ENCODE measurements around the gene EPHB2.
A peak's percentile ranks its signal among the peaks of the same experiment; 100 is the strongest.
"Not testable (repeated sequence)": the region's sequence is repeated elsewhere in the genome, so short reads cannot be mapped to it uniquely, and the experiment has no call there.

Gene EPHB2

GRCh38 chr1:22824466-22824865, 113.8 kb downstream of the EPHB2 start:
- no peak for DNase-seq

GRCh38 chr1:22824975-22825374, 114.3 kb downstream of the EPHB2 start:
- no peak for DNase-seq

DNA sequence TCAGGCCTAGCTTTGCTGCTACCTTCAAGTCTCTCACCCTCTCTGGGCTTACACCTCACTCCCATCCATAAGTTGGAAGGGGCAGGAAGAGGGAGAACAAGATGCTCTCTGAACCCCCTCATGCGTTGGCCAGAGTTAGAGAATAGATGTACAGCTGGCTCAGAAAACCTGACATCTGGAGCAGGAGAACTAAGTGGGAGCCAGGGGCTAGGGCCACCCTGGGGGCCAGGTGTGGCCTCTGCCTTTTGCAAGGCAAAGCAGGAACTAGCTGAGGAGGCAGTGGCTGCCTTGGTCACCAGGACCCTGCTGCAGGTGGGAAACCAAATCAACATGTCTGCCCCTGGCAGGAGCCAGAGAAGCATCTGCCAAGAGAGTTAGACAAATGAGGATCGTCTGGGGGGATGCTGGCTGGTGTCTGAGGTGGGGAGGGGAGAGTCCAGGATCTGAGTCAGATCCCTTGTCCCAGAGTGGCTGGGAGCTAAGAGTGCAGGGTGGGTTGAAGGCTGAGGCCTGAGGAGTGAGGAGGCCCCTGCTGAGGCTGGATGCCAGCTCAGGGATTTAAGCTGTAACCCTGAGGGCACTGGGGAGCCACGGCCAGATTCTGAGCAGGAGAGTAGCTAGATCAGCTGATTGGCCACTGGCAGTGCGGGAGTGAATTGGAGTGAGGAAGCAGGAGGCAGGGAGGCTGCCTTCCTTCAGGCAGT, 115.0 kb downstream of the EPHB2 start:
- no peak for DNase-seq

- no peak for DNase-seq
Measured at GRCh38 chr1:22826604-22827580, 116.3 kb downstream of the EPHB2 start.

- no peak for DNase-seq
Measured at GRCh38 chr1:22827666-22828483, 117.2 kb downstream of the EPHB2 start.

DNA sequence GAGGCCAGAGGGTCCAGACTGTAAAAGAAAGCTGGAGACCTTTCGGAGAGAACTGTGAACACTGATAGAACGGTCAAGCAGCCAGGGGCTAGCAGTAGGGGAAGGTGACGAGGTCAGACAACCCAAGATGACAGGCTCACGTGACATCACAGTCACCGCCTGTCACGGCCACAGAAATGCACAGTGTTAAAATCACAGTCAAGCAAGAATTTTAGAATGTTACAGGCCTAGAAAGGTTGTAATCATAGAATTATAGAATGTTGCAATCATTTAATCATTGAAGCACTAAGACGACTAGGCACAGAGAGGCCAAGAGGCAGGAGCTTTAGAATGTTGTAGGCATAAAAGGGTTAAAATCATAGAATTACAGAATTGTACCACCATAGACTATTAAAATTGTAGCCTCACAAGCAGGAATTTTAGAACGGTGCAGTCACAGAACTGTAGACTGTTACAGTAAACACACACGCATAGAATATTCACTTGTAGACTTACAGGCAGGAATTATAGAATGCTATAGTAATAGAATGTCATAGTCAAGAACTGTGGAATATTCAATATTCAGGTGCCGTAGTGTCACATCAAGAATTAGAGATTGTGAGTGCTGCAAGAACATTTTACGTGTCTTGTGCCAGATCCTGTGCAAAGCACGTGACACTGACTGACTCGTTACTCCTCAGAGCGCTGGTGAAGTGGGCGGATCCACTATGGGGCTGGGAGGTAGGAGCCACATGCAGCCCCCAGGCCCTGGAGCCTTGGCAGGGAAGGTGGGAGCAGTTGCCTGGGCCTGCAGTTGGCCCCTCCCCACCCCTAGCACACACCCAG, 118.1 kb downstream of the EPHB2 start:
- no peak for DNase-seq

DNA sequence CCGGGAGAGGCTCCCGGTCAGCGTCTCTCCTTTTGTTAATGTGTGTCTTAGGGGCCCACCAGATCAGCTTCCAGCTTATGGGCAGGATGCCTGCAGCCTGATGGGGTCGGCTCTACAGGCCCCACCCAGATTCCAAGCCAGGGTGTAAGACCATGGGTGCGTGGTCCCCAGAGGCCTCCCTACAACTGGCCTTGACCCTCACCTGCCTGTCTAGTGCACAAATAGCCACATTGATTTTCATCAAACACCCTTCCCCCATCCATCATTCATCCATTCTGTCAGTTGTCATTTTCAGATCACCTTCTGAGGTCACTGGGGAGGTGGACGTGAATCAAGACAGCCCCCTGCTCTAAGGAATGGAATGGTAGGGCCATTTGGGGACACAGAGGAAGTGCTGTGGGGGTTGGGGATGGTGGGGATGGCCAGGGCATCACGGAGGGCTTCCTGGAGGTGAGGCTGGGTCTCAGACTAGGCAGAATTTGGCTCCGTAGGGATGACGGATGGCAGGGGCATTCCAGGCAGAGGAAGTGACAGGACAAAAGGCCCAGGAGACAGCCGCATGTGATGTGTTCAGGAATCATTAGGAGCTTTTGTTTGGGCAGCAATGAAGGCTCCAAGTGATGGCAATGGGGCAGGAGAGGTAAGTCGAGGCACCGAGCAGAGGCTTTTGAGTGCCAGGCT, 118.8 kb downstream of the EPHB2 start:
- DNase-seq, result no peak

- DNase-seq, result no peak
Measured at GRCh38 chr1:22830041-22830566, 119.5 kb downstream of the EPHB2 start.

DNA sequence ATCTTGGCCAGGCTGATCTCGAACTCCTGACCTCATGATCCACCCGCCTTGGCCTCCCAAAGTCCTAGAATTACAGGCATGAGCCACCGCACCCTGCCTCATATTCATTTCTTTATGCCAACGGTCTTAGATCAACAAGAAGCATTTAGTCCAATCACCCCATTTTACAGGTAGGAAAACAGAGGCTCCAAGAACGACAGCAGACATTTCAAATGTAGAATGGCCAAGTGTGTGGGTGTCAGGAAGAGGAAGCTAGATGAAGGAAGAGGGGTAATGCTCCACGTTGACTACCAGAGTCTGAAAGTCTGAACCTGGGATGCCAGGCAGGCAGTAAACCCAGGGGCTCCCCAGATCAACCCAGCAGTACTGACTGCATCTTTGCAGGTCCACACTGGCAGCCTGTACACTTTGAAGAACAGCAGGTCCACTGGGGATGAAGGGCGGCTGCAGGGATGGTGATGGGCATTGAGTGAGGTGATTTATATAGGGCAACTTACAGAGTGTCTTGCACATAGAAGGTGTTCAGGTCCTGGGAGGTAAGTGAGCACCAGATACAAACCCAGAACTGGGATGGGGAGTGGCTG, 120.2 kb downstream of the EPHB2 start:
- no peak for DNase-seq

- peak; percentile 28 for DNase-seq
Measured at GRCh38 chr1:22831729-22832413, 121.2 kb downstream of the EPHB2 start.

- no peak for DNase-seq
Measured at GRCh38 chr1:22832414-22832786, 121.8 kb downstream of the EPHB2 start.

DNA sequence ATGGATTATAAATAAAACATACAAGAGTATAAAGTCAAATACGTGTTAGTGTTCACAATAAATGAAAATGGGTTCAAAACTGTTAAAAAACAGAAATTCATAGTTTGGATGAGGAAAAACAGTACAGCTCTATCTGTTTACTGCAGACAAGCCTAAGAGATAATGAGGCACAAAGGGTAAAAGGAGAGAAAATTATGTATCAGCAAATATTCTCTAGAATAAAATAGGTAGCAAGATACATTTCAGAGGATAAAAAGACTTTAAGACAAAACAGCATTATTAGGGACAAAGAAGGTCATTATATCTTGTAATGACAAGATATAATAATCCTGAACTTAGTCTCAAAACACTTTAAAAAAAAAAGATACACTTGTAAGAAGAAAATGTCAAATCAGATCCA, 123.1 kb downstream of the EPHB2 start:
- no peak for DNase-seq

DNA sequence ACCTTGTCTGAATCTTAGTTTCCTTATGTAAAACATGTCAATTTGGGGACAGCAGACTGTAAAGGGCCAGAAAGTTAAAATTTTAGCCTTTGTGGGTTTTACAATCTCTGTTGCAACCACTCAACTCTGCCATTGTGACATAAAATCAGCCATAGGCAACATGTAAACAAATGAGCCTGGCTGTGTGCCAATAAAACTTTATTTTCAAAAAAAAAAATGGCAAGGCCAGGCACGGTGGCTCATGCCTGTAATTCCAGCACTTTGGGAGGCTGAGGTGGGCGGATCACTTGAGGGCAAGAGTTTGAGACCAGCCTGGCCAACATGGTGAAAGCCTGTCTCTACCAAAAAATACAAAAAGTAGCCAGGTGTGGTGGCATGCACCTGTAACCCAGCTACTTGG, 123.8 kb downstream of the EPHB2 start:
- DNase-seq, result not testable (repeated sequence)

GRCh38 chr1:22835636-22836319, 125.1 kb downstream of the EPHB2 start:
- no peak for DNase-seq

GRCh38 chr1:22836850-22837249, 126.2 kb downstream of the EPHB2 start:
- DNase-seq, result no peak

- DNase-seq, result no peak
Measured at GRCh38 chr1:22837332-22837731, 126.7 kb downstream of the EPHB2 start.

- no peak for DNase-seq
Measured at GRCh38 chr1:22838965-22839364, 128.3 kb downstream of the EPHB2 start.

- no peak for DNase-seq
Measured at GRCh38 chr1:22839806-22840205, 129.2 kb downstream of the EPHB2 start.

- DNase-seq, result no peak
Measured at GRCh38 chr1:22841142-22841541, 130.5 kb downstream of the EPHB2 start.

GRCh38 chr1:22841860-22842281, 131.2 kb downstream of the EPHB2 start:
- no peak for DNase-seq

Data from activated CD4-positive, alpha-beta T cell treated with anti-CD3 and anti-CD28 coated beads for 48 hours (primary cell).